SK-N-SH (cell line): ENCODE results near the gene CT45A10. TPM values are rescaled to one million over a fixed set of nuclear protein-coding genes. Genes with fewer than 3 reads are reported as not detected.

Source experiments
- CTCF ChIA-PET: fragments of 300-600, 350-600 bp; formaldehyde crosslinking; extraction: SDS; loops from one replicate; lab custom pipeline; 2021; lab: Yijun Ruan, JAX
- POLR2A ChIA-PET: fragments of 350-600 bp; sonication (Branson Sonifier 250); formaldehyde crosslinking; extraction: SDS; loops from one replicate; lab custom pipeline; 2020; ENCODE audit warnings: antibody characterized with exemption, inconsistent platforms; lab: Yijun Ruan, JAX
- DNase-seq: peaks from one replicate; pipeline ENCODE4 v3.0.0; 2012
- H2AFZ ChIP-seq: fragments of 200-600 bp; sonication (generic); 2 replicates; pipeline ENCODE4 v1.8.1; 2016; ENCODE audit warnings: antibody characterized with exemption, mild to moderate bottlenecking, low read depth
- H3F3A ChIP-seq: fragments of 200-600 bp; sonication (generic); replicated peaks from 2 replicates; pipeline ENCODE3; 2016; ENCODE audit warnings: antibody characterized with exemption, mild to moderate bottlenecking; ENCODE audit not compliant: insufficient read depth
- H3K27ac ChIP-seq, 2 experiments: fragments of 200-500 bp in 1 of 2; fragments of 200-600 bp in 1 of 2; sonication (Bioruptor generic) in 1 of 2; sonication (generic), shearing (Covaris generic) in 1 of 2; 2 replicates each; pipeline versions ENCODE4 v1.5.1 to v1.6.1; 2014 to 2016; ENCODE audit warnings: low read depth in 2 of 2, inconsistent platforms in 1 of 2, low read length in 1 of 2, mild to moderate bottlenecking in 1 of 2, mixed read lengths in 1 of 2
- H3K27me3 ChIP-seq: fragments of 200-600 bp; sonication (generic), shearing (Covaris generic); 2 replicates; pipeline ENCODE4 v1.6.1; 2016; ENCODE audit warnings: mixed run types; ENCODE audit not compliant: insufficient read depth
- H3K36me3 ChIP-seq, 2 experiments: fragments of 200-500 bp in 1 of 2; fragments of 200-600 bp in 1 of 2; sonication (Bioruptor generic) in 1 of 2; sonication (generic) in 1 of 2; replicated peaks in 1 of 2; 2 replicates each; pipeline versions ENCODE3 to v1.5.1; 2014 to 2016; ENCODE audit warnings: low read length in 1 of 2, mild to moderate bottlenecking in 1 of 2; ENCODE audit not compliant: insufficient read depth in 2 of 2, control insufficient read depth in 1 of 2
- H3K4me1 ChIP-seq, 2 experiments: fragments of 200-500 bp in 1 of 2; fragments of 200-600 bp in 1 of 2; sonication (Bioruptor generic) in 1 of 2; sonication (generic), shearing (Covaris generic) in 1 of 2; 2 replicates each; pipeline versions ENCODE4 v1.5.1 to v1.6.1; 2014 to 2016; ENCODE audit warnings: low read depth in 1 of 2, low read length in 1 of 2, mixed run types in 1 of 2; ENCODE audit not compliant: insufficient read depth in 2 of 2, control insufficient read depth in 1 of 2
- H3K4me2 ChIP-seq: fragments of 200-600 bp; sonication (generic), shearing (Covaris generic); 2 replicates; pipeline ENCODE4 v1.6.1; 2017; ENCODE audit warnings: mixed run types
- H3K4me3 ChIP-seq, 2 experiments: fragments of 200-500 bp in 1 of 2; fragments of 200-600 bp in 1 of 2; sonication (Bioruptor generic) in 1 of 2; sonication (generic), shearing (Covaris generic) in 1 of 2; 2 replicates each; pipeline versions ENCODE4 v1.5.1 to v1.8.1; 2014 to 2016; ENCODE audit warnings: low read depth in 2 of 2, inconsistent platforms in 1 of 2, low read length in 1 of 2, mild to moderate bottlenecking in 1 of 2, mixed read lengths in 1 of 2, moderate library complexity in 1 of 2
- H3K79me2 ChIP-seq: fragments of 200-600 bp; sonication (generic); 2 replicates; pipeline ENCODE4 v1.8.1; 2017; ENCODE audit warnings: mild to moderate bottlenecking; ENCODE audit not compliant: insufficient read depth
- H3K9ac ChIP-seq: fragments of 200-600 bp; sonication (generic); 2 replicates; pipeline ENCODE4 v1.6.1; 2017; ENCODE audit warnings: mixed run types
- H3K9me2 ChIP-seq: fragments of 200-600 bp; sonication (generic); 2 replicates; pipeline ENCODE4 v1.6.1; 2017; ENCODE audit warnings: mixed run types
- H3K9me3 ChIP-seq: fragments of 200-600 bp; sonication (generic); 2 replicates; pipeline ENCODE4 v1.6.1; 2017; ENCODE audit warnings: mixed run types, mild to moderate bottlenecking, moderate library complexity
- H4K20me1 ChIP-seq: fragments of 200-600 bp; sonication (generic); 2 replicates; pipeline ENCODE4 v1.6.1; 2017; ENCODE audit warnings: mild to moderate bottlenecking, mixed run types; ENCODE audit not compliant: insufficient read depth
- CHD2 ChIP-seq: fragments of 150-350 bp; IDR thresholded peaks from 2 replicates; pipeline ENCODE4 v1.6.1; 2018; ENCODE audit warnings: low read length; ENCODE audit not compliant: partially characterized antibody
- CTCF ChIP-seq: fragments of 200-600 bp; sonication (generic); IDR thresholded peaks from 2 replicates; pipeline ENCODE4 v1.6.1; 2017; ENCODE audit warnings: antibody characterized with exemption, mild to moderate bottlenecking, moderate library complexity
- ELF1 ChIP-seq: IDR thresholded peaks from 2 replicates; pipeline ENCODE4 v1.4.0; 2012
- FOXJ3 ChIP-seq: sonication (generic); formaldehyde crosslinking; IDR thresholded peaks from 2 replicates; pipeline ENCODE4 v1.5.1; 2020; ENCODE audit warnings: mild to moderate bottlenecking, missing genetic modification reagents
- FOXM1 ChIP-seq: IDR thresholded peaks from 2 replicates; pipeline ENCODE4 v1.4.0; 2012; ENCODE audit warnings: low read depth, mild to moderate bottlenecking
- JUND ChIP-seq: IDR thresholded peaks from 2 replicates; pipeline ENCODE4 v1.4.0; 2012
- MEF2A ChIP-seq: IDR thresholded peaks from 2 replicates; pipeline ENCODE4 v1.4.0; 2012; ENCODE audit warnings: low read depth, borderline replicate concordance
- MXI1 ChIP-seq: IDR thresholded peaks from 2 replicates; pipeline ENCODE4 v1.6.1; 2012; ENCODE audit warnings: mild to moderate bottlenecking, low read depth, low read length, improper control_type of control experiment
- NFIC ChIP-seq: IDR thresholded peaks from 2 replicates; pipeline ENCODE4 v1.4.0; 2012; ENCODE audit warnings: borderline replicate concordance
- NRF1 ChIP-seq: IDR thresholded peaks from 2 replicates; pipeline ENCODE4 v1.6.1; 2012; ENCODE audit warnings: low read depth, mild to moderate bottlenecking, low read length
- RAD21 ChIP-seq: IDR thresholded peaks from 2 replicates; pipeline ENCODE4 v1.6.1; 2012; ENCODE audit warnings: mild to moderate bottlenecking, low read length
- RCOR1 ChIP-seq: fragments of 150-350 bp; IDR thresholded peaks from 2 replicates; pipeline ENCODE4 v1.6.1; 2017; ENCODE audit warnings: antibody characterized with exemption, low read length
- REST ChIP-seq: IDR thresholded peaks from 2 replicates; pipeline ENCODE4 v1.6.1; 2012; ENCODE audit warnings: mild to moderate bottlenecking, low read depth, low read length, moderate library complexity
- RFX5 ChIP-seq: IDR thresholded peaks from 2 replicates; pipeline ENCODE4 v1.6.1; 2012; ENCODE audit warnings: mild to moderate bottlenecking, improper control_type of control experiment, low read length
- SMC3 ChIP-seq: IDR thresholded peaks from 2 replicates; pipeline ENCODE4 v1.6.1; 2012; ENCODE audit warnings: low read depth, low read length, improper control_type of control experiment
- TCF12 ChIP-seq: IDR thresholded peaks from 2 replicates; pipeline ENCODE4 v1.4.0; 2012
- YY1 ChIP-seq: IDR thresholded peaks from 2 replicates; pipeline ENCODE4 v1.4.0; 2012; ENCODE audit warnings: low read depth, mild to moderate bottlenecking
- ZBTB33 ChIP-seq: IDR thresholded peaks from 2 replicates; pipeline ENCODE4 v1.4.0; 2012; ENCODE audit warnings: low read depth, borderline replicate concordance
- WGBS: methylation state at CpG from one replicate; pipeline ENCODE4 v1.1.6; 2017; ENCODE audit warnings: low lambda C conversion rate; 5-methylcytosine and 5-hydroxymethylcytosine counted together
- polyA plus RNA-seq, 3 experiments: library from polyadenylated mRNA; depleted of rRNA; stranded (reverse); fragments of >200 nt; gene quantifications; 2 replicates each; pipeline ENCODE4 v1.2.3, GENCODE V29; 2012

Gene CT45A10
- polyA plus RNA-seq, 1 of the 3 experiments (the other 2 are of a cell fraction): not detected

DNA sequence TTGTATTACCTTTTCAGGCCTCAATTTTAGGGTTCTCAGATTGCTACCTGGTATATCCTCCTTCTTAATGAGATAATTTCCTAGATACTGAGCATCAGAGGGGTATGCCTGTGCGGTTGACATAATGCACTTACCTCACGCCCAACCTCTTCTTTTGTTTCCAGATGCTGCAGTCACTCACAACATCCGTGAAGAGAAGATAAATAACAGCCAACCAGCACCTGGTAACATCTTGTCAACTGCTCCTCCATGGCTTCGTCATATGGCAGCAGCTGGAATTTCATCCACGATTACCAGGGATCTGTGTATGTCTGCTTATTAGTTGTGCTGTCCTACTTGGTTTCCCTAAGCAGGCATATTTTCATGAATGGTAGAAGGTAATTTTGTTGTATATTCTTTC, 17.0 kb upstream of the CT45A10 start:
- Histone ChIP-seq H3K79me2 (no peaks in the 10 kb centered on the region), H4K20me1 (no peaks in the 10 kb centered on the region), H3F3A (no peaks in the 10 kb centered on the region), H3K4me3 (no peak overlapping the region), H3K36me3 (no peaks in the 10 kb centered on the region), H3K27ac (no peak overlapping the region), H3K4me1 (no peaks in the 10 kb centered on the region), H3K9me3 (no peaks in the 10 kb centered on the region), H2AFZ (no peak overlapping the region), H3K9me2 (no peaks in the 10 kb centered on the region), H3K9ac (no peak overlapping the region), H3K27me3 (peaks cover 7% of the 10 kb centered on the region; the same call in 1 of the 2 replicates), H3K4me2 (no peak overlapping the region)
- 3% methylated on average over 5 of the region's 5 CpGs for WGBS
- no peak for DNase-seq
- ChIA-PET CTCF (no interaction called here), POLR2A (no interaction called here)
- TF ChIP-seq ELF1 (no peak), RCOR1 (no peak), SMC3 (no peak), REST (no peak)

- ChIA-PET CTCF (interaction anchor here (1.0 kb wide), 1 partner anchor 39 kb away, joined by 3 read pairs; no protein-coding TSS in a partner anchor), POLR2A (no interaction called here)
- Histone ChIP-seq H3K36me3 (no peaks in the 10 kb centered on the region), H3K9me3 (no peaks in the 10 kb centered on the region), H3K9me2 (no peaks in the 10 kb centered on the region), H3K79me2 (no peaks in the 10 kb centered on the region), H3K27me3 (peaks cover 6% of the 10 kb centered on the region; the same call in 1 of the 2 replicates), H3K27ac (no peak overlapping the region), H2AFZ (no peak overlapping the region), H3K4me3 (no peak overlapping the region), H3K4me1 (no peaks in the 10 kb centered on the region), H3K4me2 (no peak overlapping the region), H3K9ac (no peak overlapping the region)
- no peak for DNase-seq
- 10% methylated on average over 5 of the region's 11 CpGs for WGBS
- TF ChIP-seq FOXM1: no peak
- no peak for TF ChIP-seq MXI1
- TF ChIP-seq, all 33 proteins: peak for 0
- Histone ChIP-seq H3F3A (no peaks in the 10 kb centered on the region), H4K20me1 (no peaks in the 10 kb centered on the region)
Measured at GRCh38 chrX:135892781-135893180, 463 bp downstream of the CT45A10 start.

DNA sequence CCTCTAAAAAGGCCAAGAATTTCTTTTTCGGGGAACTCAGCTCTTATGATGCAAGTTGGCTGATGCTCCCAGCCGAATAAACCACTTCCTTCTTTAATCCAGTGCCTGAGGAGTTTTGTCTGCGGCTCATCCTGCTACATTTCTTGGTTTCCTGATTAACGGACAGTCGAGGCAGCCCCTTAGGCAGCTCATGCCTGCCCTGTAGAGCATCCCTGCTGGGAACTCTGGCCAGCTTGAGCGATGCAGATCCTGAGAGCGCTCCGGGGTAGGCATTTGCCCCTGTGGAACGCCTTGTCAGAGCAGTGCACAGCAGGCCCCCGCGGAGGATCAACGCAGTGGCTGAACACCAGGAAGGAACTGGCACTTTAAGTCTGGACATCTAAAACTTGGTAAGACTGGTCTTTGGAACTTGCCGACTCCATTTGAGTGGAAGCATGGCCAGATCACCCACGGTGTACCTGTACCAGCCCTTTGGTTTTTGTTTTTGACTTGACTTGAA, 3.1 kb downstream of the CT45A10 start:
- no peak overlapping the region for H2AFZ ChIP-seq
- no peak for DNase-seq
- WGBS: 16% methylated on average over 14 of the region's 14 CpGs
- H3K27ac ChIP-seq: no peak overlapping the region
- CTCF ChIA-PET: no interaction called here
- no peaks in the 10 kb centered on the region for H3K9me2 ChIP-seq
- H3K9ac ChIP-seq: no peak overlapping the region
- H3K27me3 ChIP-seq: peaks cover 6% of the 10 kb centered on the region; the same call in 1 of the 2 replicates
- POLR2A ChIA-PET: no interaction called here
- H3K79me2 ChIP-seq: no peaks in the 10 kb centered on the region
- H3K9me3 ChIP-seq: no peaks in the 10 kb centered on the region
- H3K4me3 ChIP-seq: no peak overlapping the region
- H4K20me1 ChIP-seq: no peaks in the 10 kb centered on the region
- H3F3A ChIP-seq: no peaks in the 10 kb centered on the region
- no peaks in the 10 kb centered on the region for H3K4me1 ChIP-seq
- H3K36me3 ChIP-seq: no peaks in the 10 kb centered on the region
- no peak overlapping the region for H3K4me2 ChIP-seq
- TF ChIP-seq CTCF (no peak), ZBTB33 (no peak), JUND (no peak), MEF2A (no peak), NRF1 (no peak), FOXJ3 (CRISPR knock-in tag) (no peak), RAD21 (no peak), SMC3 (no peak), TCF12 (no peak), NFIC (no peak), CHD2 (no peak), RFX5 (no peak), YY1 (no peak)
